Middle frontal gyrus (tissue), 1 donor: Measurements from ENCODE around the gene HOXA6.

ENCODE experiments used
- DNase-seq: peaks from one replicate; pipeline ENCODE4 v3.0.0-alpha.2; 2015; ENCODE audit warnings: low spot score; ENCODE audit errors: extremely low spot score

Gene HOXA6

GRCh38 chr7:27162561-27163287 lies 15.2 kb upstream of the HOXA6 start:
- no peak for DNase-seq

GRCh38 chr7:27161721-27162560 lies 14.4 kb upstream of the HOXA6 start:
- no peak for DNase-seq

- no peak for DNase-seq
These were observed 13.7 kb upstream of the HOXA6 start for GRCh38 chr7:27161214-27161720.

- DNase-seq, result peak; percentile 26
These were observed 13.1 kb upstream of the HOXA6 start for GRCh38 chr7:27160546-27161213.

- no peak for DNase-seq
These were observed 12.6 kb upstream of the HOXA6 start for GRCh38 chr7:27160145-27160545.

GRCh38 chr7:27159266-27160144 lies 11.9 kb upstream of the HOXA6 start:
- DNase-seq, result no peak

- DNase-seq, result no peak
These were observed 11.1 kb upstream of the HOXA6 start for GRCh38 chr7:27158436-27159265.

- no peak for DNase-seq
These were observed 10.3 kb upstream of the HOXA6 start for GRCh38 chr7:27157702-27158431.

GRCh38 chr7:27156916-27157701 lies 9.5 kb upstream of the HOXA6 start:
- no peak for DNase-seq

GRCh38 chr7:27156508-27156898 lies 8.9 kb upstream of the HOXA6 start, which contains the start of gene HOXA7:
Gene HOXA7 (minus strand): TSS chr7:27156675. CDS start chr7:27156545, 130 bp downstream.
- DNase-seq, result no peak

- DNase-seq, result no peak
These were observed 8.4 kb upstream of the HOXA6 start for GRCh38 chr7:27155816-27156507.

GRCh38 chr7:27154901-27155815 lies 7.6 kb upstream of the HOXA6 start:
- no peak for DNase-seq

GRCh38 chr7:27154369-27154768 lies 6.8 kb upstream of the HOXA6 start:
- DNase-seq, result no peak

GRCh38 chr7:27153526-27153925 lies 6.0 kb upstream of the HOXA6 start:
- DNase-seq, result no peak

GRCh38 chr7:27152816-27153442 lies 5.4 kb upstream of the HOXA6 start:
- no peak for DNase-seq
